NCI-H2196 (cell line): ENCODE measurements around the gene ETV6.

Experiments used
- DNase-seq: peaks from one replicate; lab custom pipeline; 2025; ENCODE audit not compliant: unreplicated experiment; lab: John Stamatoyannopoulos, UW

ETV6 gene

GRCh38 chr12:11689591-11690186 is 40.2 kb downstream of the ETV6 start:
- DNase-seq = no peak

- DNase-seq = no peak
Observed at GRCh38 chr12:11693067-11693466, 43.6 kb downstream of the ETV6 start.

DNA sequence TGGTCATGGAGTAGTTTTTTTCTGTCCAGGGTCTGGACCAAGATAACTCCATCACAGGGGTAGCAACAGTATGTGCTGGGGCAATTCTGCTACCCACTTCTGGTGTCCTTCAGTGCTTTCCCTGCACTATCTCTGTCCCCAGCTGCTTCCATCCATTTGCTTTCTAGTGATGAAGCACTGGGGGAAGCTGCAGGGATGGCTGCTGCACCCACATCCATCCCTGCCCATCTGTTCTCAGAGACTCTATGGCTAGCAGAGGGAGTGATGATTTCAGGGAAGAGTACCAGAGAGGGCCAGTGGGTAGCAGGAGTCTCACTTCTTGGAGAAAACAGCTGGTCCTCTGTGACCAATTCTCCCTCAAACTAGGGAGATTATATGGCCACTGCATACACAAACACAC is 44.1 kb downstream of the ETV6 start:
- no peak for DNase-seq

DNA sequence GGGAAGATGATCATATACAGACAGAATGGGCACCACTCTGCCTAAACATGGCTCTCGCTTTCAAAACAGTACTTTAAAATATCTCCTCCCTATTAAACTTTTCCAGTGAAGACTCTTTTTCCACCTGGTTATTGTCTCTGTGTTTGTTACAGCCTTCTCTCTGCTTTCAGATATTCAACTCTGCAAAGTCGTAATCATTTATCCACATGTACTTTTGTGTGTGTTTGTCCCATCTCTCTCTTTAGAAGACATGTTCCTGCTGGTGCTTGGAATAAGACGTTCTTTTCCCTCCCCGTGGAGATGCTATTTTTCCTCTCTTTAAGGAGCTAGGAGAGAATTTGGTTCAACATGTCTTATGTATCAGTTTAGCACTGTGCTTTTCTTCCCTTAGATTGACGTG is 45.1 kb downstream of the ETV6 start:
- DNase-seq = no peak

DNA sequence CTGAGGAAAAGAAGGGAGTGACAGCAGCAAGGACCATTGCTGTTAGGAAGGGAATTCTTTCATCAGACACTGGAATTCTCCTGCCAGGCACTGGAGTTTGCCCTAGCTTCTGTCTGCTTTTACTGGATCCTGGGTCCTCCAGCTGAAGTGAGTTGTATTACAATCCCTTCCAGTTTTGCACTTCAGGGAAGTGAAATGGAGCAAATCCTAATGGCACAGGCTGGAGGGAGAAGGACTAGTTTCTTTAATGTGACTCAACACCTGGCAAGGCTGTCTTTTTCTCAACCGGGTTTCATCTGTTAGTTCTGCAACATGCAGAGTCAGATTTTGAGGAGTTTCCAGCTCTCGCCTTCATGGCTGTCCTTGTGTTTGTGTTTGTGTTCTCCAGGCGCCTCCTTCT is 45.8 kb downstream of the ETV6 start:
- DNase-seq = no peak

DNA sequence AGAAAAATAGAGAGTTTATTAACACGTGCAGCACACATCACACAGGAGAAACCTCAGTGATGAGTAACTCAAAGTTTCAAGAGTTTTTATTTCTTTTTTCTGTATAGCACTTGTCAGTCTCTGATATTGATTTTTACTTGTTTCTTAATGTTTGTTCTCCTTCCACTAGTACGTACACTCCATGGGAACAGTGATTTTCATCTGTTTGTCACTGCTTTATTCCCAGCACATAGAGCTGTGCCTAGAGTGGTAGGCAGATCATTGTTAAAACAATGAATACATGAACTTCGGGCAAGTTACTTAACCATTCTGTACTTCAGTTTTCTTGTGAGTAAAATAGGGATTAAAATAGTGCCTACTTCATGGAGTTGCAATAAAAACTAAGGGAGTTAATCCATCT is 46.6 kb downstream of the ETV6 start:
- DNase-seq = no peak

- DNase-seq = no peak
Observed at GRCh38 chr12:11697131-11697530, 47.7 kb downstream of the ETV6 start.

DNA sequence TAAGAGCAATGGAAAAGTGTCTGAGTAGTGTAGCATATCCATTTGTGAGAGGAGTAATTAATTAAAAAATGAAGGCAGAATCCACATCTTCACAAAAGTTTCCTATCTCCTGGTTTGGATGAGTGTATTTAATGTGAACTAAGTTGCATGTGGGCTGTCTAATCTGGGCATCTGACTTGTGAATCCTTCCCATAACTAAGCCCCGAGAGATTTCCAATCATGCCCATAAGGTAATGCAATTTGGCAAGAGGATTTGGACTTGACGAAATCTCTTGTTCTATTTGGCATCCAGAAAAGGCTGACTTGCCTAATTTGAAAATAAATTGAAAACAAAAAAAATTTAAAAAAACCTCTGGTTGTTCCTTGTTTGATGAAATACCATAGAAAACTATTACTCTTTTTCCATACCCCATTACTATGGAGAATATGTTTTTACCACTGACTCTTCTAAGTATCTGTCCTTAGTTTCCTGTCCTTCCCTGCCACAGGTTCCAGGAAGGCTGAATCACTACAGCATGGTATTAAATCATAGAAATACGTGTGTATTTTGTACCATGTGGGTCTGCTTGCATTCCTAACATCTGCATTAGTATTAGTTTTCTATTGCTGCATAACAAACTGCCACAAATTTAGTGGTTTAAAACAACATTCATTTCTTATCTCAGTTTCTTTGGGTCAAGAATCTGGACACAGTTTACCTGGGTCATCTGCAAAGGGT is 48.4 kb downstream of the ETV6 start:
- DNase-seq = no peak

DNA sequence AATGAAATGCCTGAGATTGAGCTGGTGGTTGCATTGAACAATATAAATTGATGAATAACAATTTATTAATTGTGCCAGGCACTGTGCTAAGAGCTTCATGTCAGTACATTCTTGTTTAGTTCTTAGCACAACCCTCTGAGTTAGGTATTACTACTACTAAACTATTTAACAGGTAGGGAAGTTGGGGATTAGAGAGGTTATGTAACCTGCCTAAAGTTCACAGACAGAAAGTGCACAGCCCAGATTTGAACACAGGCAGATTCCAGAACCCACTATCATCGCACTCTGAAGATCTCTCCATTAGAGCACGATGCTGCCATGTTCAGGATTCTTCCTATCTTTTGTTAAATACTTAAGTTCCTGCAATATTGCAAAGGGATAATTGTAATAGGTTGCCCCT is 49.3 kb downstream of the ETV6 start:
- no peak for DNase-seq

- no peak for DNase-seq
Observed at GRCh38 chr12:11701433-11701832, 52.0 kb downstream of the ETV6 start.

DNA sequence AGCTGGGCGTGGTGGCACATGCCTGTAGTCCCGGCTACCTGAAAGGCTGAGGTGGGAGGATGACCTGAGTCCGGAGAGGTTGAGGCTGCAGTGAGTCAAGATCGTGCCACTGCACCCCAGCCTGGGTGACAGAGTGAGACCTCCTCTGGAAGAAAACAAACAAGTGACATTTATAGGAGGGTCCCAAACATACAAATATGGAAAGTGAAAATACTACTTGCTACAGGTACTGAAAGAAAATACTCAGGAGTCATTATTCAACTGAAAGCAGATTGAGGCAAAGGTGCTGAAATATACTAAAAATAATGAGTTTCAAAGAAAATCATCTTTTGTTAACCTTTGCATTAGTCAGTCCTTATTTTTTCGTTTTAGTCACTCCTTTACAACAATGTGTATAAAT is 53.5 kb downstream of the ETV6 start:
- DNase-seq = no peak

GRCh38 chr12:11703378-11703777 is 53.9 kb downstream of the ETV6 start:
- DNase-seq = no peak

- DNase-seq = no peak
Observed at GRCh38 chr12:11704089-11704488, 54.6 kb downstream of the ETV6 start.

DNA sequence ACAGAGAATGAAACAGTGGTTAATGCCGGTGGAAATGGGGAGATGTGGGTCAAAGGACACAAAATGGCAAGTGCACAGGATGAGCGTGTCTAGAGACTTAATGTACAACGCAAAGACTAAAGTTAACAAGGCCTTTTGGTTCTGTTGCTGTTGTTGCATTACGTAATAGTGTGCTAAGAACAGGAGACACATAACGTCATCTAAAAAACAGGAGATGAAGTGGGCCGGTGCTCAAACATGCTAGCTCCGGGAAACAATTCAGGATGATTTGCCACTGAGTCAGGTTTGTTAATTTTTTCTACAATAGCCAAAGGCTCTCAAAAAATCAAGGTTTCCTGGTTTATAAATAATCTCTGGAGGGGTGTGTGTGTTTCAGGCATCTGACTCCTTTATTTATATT is 55.5 kb downstream of the ETV6 start:
- no peak for DNase-seq

DNA sequence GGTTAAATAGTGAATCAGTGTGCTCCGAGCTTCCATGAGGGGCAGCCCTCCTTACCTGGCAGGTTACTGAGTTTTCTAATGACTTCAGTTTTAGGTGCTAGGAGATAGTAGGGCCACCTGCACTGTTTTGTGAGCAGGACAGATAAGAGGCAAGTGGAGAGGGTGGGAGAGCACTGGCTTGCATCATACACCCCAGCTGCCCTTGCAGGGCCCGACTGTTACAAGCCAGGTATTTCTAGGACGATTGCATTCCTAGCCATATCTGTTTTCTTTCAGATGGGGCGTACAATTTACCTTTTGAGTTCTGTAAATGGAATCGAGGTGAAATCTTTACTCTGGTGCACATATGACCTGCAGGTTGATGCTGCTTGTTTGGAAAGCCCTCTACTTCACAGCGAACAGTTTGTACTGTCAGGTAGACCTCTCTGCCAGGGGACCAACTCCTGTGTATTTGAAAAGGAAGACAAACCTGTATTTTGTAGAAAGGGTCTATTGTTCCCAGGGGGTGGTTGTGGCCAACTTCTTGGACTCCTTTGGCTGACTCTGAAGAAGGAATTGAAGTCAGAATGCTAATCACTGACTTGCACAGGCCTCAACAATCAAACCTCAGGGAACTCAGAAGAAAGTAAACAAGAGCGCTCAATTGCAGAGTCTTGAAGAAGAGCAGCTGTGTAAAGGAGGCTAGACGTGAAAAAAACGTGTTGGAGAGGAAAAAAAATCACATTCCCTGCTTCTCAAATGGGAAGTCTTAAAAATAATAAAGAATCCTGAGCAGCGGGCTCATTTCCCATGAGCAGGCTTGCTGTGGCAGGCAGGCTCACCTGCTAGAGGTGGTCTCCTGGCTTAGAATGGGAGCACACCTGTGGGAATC is 57.3 kb downstream of the ETV6 start:
- no peak for DNase-seq

DNA sequence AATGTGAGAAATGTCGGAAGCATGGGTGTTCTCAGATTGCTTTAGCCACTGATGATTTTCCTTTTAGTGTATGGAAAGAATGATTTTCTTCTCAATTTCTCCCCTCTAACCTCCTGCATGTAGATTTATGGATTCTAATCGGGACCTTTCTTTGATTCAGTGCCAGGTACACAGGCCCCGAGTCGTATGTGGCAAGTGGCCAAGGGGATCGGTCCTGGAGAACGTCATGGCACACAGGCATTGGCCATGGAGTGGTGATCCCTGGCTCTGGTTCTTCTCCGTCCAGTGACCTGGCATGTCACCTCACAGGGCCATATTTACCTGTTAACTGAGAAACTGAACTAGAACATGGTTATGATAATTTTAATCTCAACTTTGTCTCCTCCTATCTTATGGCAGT is 58.1 kb downstream of the ETV6 start:
- DNase-seq = peak; percentile 43

GRCh38 chr12:11709513-11709912 is 60.0 kb downstream of the ETV6 start:
- no peak for DNase-seq

DNA sequence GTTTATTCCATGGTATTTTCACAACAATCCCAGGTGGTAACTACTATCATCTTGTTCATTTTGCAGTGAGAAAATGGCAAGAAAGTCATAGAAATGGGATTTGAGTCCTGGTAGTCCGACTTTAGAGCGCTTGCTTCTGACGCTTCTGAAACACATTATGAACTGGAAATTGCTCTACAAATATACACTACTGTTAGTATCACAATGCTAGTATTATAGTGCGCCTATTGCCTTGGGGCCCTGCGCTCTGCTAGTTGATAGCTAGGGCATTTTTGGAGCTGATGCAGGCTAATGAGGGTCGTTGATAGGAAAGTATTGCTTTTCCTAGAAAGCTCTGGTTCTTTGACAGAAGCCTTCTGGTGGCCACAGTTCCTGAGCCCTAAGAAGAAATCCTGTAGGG is 61.0 kb downstream of the ETV6 start:
- no peak for DNase-seq

- DNase-seq = no peak
Observed at GRCh38 chr12:11710906-11711305, 61.4 kb downstream of the ETV6 start.

- DNase-seq = no peak
Observed at GRCh38 chr12:11711651-11712327, 62.3 kb downstream of the ETV6 start.

- no peak for DNase-seq
Observed at GRCh38 chr12:11712491-11712890, 63.0 kb downstream of the ETV6 start.

- DNase-seq = no peak
Observed at GRCh38 chr12:11713202-11713601, 63.7 kb downstream of the ETV6 start.
